SU-DHL-6 (cell line): ENCODE measurements around the gene RAD51B.

ENCODE experiments used
- CTCF ChIP-seq: fragments of 200-600 bp; sonication (generic); IDR thresholded peaks from one replicate; pipeline ENCODE4 v1.5.1; 2017; ENCODE audit warnings: antibody characterized with exemption, mild to moderate bottlenecking, low read length, moderate library complexity; ENCODE audit not compliant: insufficient read depth, poor library complexity, severe bottlenecking
- EZH2phosphoT487 ChIP-seq: fragments of 200-600 bp; sonication (generic), shearing (Covaris generic); conservative IDR thresholded peaks from 2 replicates; pipeline ENCODE4 v1.6.1; 2018; ENCODE audit warnings: mild to moderate bottlenecking, antibody characterized with exemption, low read length, moderate library complexity, mixed read lengths

GRCh38 chr14:67942080-67942710 lies 122.6 kb downstream of the RAD51B start:
- TF ChIP-seq CTCF (no peak), EZH2phosphoT487 (no peak)
